GM23248 (cell line): ENCODE data around the gene CACNB3. TPM values are rescaled to one million over a fixed set of nuclear protein-coding genes. Genes with fewer than 3 reads are reported as not detected.
A peak's percentile ranks its signal among the peaks of the same experiment; 100 is the strongest.
"Not testable (repeated sequence)": the region's sequence is repeated elsewhere in the genome, so short reads cannot be mapped to it uniquely, and the experiment has no call there.

ENCODE experiments used
- DNase-seq: peaks from one replicate; pipeline ENCODE4 v3.0.0-alpha.2; 2015
- H2AFZ ChIP-seq: fragments of 200-600 bp; sonication (generic); 2 replicates; pipeline ENCODE4 v1.6.1; 2016; ENCODE audit warnings: antibody characterized with exemption
- H3F3A ChIP-seq: fragments of 200-600 bp; sonication (generic); 2 replicates; pipeline ENCODE4 v1.6.1; 2016; ENCODE audit warnings: mild to moderate bottlenecking, antibody characterized with exemption, mixed run types; ENCODE audit not compliant: insufficient read depth
- H3K27ac ChIP-seq: fragments of 200-600 bp; sonication (generic); 2 replicates; pipeline ENCODE4 v1.5.1; 2016; ENCODE audit warnings: mild to moderate bottlenecking
- H3K27me3 ChIP-seq: fragments of 200-600 bp; sonication (generic); replicated peaks from 2 replicates; pipeline ENCODE4 v1.6.1; 2016; ENCODE audit warnings: mild to moderate bottlenecking; ENCODE audit not compliant: insufficient read depth
- H3K36me3 ChIP-seq: fragments of 200-600 bp; sonication (generic); 2 replicates; pipeline ENCODE4 v1.6.1; 2016; ENCODE audit warnings: low read depth, mild to moderate bottlenecking
- H3K4me1 ChIP-seq: fragments of 200-600 bp; sonication (generic); 2 replicates; pipeline ENCODE4 v1.6.1; 2016; ENCODE audit warnings: mild to moderate bottlenecking; ENCODE audit not compliant: insufficient read depth
- H3K4me2 ChIP-seq: fragments of 200-600 bp; sonication (generic); one replicate; pipeline ENCODE4 v1.6.1; 2016; ENCODE audit warnings: mild to moderate bottlenecking; ENCODE audit not compliant: unreplicated experiment
- H3K4me3 ChIP-seq: fragments of 200-600 bp; sonication (generic); 2 replicates; pipeline ENCODE4 v1.5.1; 2016; ENCODE audit warnings: mild to moderate bottlenecking
- H3K79me2 ChIP-seq: fragments of 200-600 bp; sonication (generic); 2 replicates; pipeline ENCODE4 v1.6.1; 2016; ENCODE audit warnings: mild to moderate bottlenecking; ENCODE audit not compliant: insufficient read depth
- H3K9ac ChIP-seq: fragments of 200-600 bp; sonication (generic); 2 replicates; pipeline ENCODE4 v1.6.1; 2016; ENCODE audit warnings: mild to moderate bottlenecking
- H3K9me2 ChIP-seq: fragments of 200-600 bp; sonication (generic); 2 replicates; pipeline ENCODE4 v1.6.1; 2016; ENCODE audit warnings: mixed run types, mild to moderate bottlenecking, moderate library complexity; ENCODE audit not compliant: insufficient read depth
- H3K9me3 ChIP-seq: fragments of 200-600 bp; sonication (generic); one replicate; pipeline ENCODE4 v1.6.1; 2017; ENCODE audit warnings: low read depth
- H4K20me1 ChIP-seq: fragments of 200-600 bp; sonication (generic); 2 replicates; pipeline ENCODE4 v1.6.0; 2016; ENCODE audit not compliant: insufficient read depth
- EZH2 ChIP-seq: fragments of 200-600 bp; sonication (generic); IDR thresholded peaks from 2 replicates; pipeline ENCODE4 v1.6.1; 2018; ENCODE audit warnings: antibody characterized with exemption, mild to moderate bottlenecking; ENCODE audit not compliant: insufficient read depth, poor library complexity, severe bottlenecking
- EZH2phosphoT487 ChIP-seq: fragments of 200-600 bp; sonication (generic); IDR thresholded peaks from 2 replicates; pipeline ENCODE4 v1.6.1; 2018; ENCODE audit warnings: antibody characterized with exemption, moderate library complexity, mild to moderate bottlenecking, low read depth; ENCODE audit not compliant: insufficient read depth
- WGBS, 2 experiments: methylation state at CpG; one replicate each; pipeline ENCODE4 v1.1.6; 2015 to 2017; ENCODE audit warnings: low lambda C conversion rate in 2 of 2, low coverage in 1 of 2; ENCODE audit errors: missing lambda C conversion rate in 2 of 2; 5-methylcytosine and 5-hydroxymethylcytosine counted together
- in situ Hi-C: fragments of 300-500 bp; cut with MboI; formaldehyde crosslinking; loops from 2 replicates; pipeline ENCODE4 v1.15.0; 2020
- polyA plus RNA-seq: library from polyadenylated mRNA; unstranded; fragments of >200 nt; fragmentation: Nextera tagmentation; extraction: Ambion mirVana; gene quantifications from 2 replicates; pipeline ENCODE4 v1.2.1, GENCODE V29; 2016
- total RNA-seq: library from RNA; depleted of rRNA; stranded (reverse); fragments of >200 nt; shearing (Covaris generic); gene quantifications from 2 replicates; pipeline ENCODE4 v1.2.3, GENCODE V29; 2014

CACNB3 gene
- total and polyA plus RNA-seq, 2 experiments from 2014 or later = 22.6 to 26.8 TPM

DNA sequence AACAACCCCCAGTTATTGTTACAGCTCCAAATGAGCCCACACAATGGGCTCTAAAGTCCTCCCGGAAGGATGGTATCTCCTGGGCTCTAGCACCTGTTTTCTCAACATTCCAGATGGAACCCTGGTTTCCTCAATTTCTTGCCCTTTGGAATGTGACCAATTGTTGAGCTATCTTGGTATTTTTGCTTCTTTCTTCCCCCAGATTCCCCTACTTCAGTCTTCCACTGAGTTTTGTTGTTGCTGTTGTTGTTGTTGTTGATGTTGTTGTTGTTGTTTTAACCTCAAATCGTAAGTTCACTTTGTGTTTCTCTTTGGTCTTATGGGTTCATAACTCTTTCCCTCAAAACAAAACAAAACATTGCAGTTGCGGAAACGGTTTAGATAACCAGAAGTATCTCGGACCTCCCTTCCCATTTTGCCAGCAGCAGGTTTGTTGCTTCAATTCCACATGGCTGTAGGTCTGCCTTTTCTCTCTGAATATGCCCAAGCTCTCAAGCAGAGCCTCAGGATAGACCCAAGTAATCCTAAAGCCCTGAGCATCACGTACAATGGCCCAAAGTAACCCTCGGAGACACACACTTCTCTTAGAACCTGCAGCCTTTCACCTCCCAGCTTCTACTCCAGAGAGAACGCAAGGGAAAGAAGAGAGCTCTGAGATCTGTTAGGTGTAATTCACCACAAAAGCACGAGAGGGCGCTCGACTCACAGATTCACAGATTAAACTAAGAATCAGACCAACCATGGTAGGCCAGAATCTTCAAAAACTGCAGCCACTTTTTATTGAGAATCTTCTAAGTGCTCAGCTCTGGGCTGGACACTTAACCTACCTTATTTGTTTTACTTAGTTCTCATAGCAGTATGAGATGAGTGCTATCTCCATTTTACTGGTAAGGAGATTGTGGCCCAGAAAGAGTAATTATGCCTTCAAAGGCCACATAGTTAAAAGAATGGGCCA lies 34.7 kb downstream of the CACNB3 start:
- H2AFZ ChIP-seq = peak overlapping the region; percentile 94
- no peak for TF ChIP-seq EZH2
- no peak for TF ChIP-seq EZH2phosphoT487
- 1 to 2% methylated on average over 11 of the region's 11 CpGs for WGBS, 2 experiments
- H3K9me3 ChIP-seq = no peaks in the 10 kb centered on the region
- peak overlapping the region; percentile 90 for H3K4me3 ChIP-seq
- H3K9me2 ChIP-seq = no peaks in the 10 kb centered on the region
- no peaks in the 10 kb centered on the region for H4K20me1 ChIP-seq
- peak overlapping the region; percentile 89 for H3K4me2 ChIP-seq
- H3K4me1 ChIP-seq = peaks cover 12% of the 10 kb centered on the region
- peak; percentile 82 for DNase-seq
- peaks cover 40% of the 10 kb centered on the region for H3K79me2 ChIP-seq
- no peaks in the 10 kb centered on the region for H3K36me3 ChIP-seq
- no peaks in the 10 kb centered on the region for H3F3A ChIP-seq
- peak overlapping the region; percentile 34 for H3K27ac ChIP-seq
- H3K27me3 ChIP-seq = no peaks in the 10 kb centered on the region
- peak overlapping the region; percentile 94 for H3K9ac ChIP-seq
- in situ Hi-C loops = no loop called here

DNA sequence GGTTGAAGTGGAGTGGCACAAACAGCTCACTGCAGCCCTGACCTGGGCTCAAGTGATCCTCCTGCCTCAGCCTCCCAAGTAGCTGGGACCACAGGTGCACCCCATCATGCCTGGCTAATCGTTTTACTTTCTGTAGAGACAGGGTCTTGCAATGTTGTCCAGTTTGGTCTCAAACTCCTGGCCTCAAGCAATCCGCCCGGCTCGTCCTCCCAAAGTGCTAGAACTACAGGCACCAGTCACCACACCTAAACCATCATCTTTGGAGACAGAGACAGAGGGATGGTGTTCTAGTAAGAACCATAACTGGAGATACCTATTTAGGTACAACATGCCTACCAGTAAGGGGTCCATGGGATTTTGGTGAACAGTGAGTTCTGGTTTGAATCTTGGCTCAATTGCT lies 36.2 kb downstream of the CACNB3 start:
- Histone ChIP-seq H3K27ac (no peak overlapping the region), H3K4me1 (peaks cover 12% of the 10 kb centered on the region), H3K9me2 (no peaks in the 10 kb centered on the region), H2AFZ (no peak overlapping the region), H3K4me2 (no peak overlapping the region), H3K79me2 (peaks cover 25% of the 10 kb centered on the region), H4K20me1 (no peaks in the 10 kb centered on the region), H3K9ac (no peak overlapping the region), H3K36me3 (no peaks in the 10 kb centered on the region), H3K27me3 (no peaks in the 10 kb centered on the region), H3K4me3 (no peak overlapping the region), H3F3A (no peaks in the 10 kb centered on the region), H3K9me3 (no peaks in the 10 kb centered on the region)
- in situ Hi-C loops = no loop called here
- TF ChIP-seq EZH2phosphoT487 (no peak), EZH2 (no peak)
- DNase-seq = no peak
- WGBS, 2 experiments = 66 to 72% methylated on average over 4 of the region's 4 CpGs

DNA sequence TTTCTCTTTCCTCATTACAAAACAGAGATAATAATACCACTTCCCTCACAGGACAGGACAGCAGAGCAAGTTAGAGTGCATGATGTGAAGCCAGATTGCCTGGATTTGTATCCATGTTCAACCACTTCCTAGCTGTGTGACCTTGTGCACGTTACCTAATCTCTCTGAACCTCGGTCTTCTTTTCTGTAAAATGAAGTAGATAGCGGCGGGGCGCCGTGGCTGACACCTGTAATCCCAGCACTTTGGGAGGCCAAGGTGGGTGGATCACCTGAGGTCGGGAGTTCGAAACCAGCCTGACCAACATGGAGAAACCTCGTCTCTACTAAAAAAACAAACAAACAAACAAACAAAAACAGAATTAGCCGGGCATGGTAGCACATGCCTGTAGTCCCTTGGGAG lies 36.6 kb downstream of the CACNB3 start:
- in situ Hi-C loops, H3K36me3 ChIP-seq, H3F3A ChIP-seq, H3K9ac ChIP-seq, H3K4me2 ChIP-seq, H3K27ac ChIP-seq, H3K9me3 ChIP-seq, H3K27me3 ChIP-seq, H3K4me3 ChIP-seq, H2AFZ ChIP-seq, H4K20me1 ChIP-seq, DNase-seq, H3K9me2 ChIP-seq: not testable (repeated sequence)
- 69 to 73% methylated on average over 10 of the region's 10 CpGs for WGBS, 2 experiments
- peaks cover 20% of the 10 kb centered on the region for H3K79me2 ChIP-seq
- peaks cover 12% of the 10 kb centered on the region for H3K4me1 ChIP-seq

DNA sequence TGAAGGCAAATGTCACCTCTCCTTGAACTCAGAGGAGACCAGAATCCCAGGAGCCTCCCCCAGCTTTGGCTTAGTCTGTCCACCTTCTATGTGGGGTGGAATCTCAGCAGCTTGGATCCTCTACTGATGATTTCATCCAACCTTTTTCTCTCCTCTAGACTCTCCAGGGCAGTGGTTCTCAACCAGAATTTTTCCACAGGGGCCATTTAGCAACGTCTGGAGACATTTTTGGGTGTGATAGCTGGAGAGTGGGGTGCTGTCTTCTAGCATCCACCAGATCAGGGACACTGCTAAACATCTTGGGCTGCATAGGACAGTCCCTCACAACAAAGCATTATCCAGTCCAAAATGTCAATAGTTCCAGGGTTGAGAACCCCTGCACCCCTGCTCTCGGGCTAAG lies 38.1 kb downstream of the CACNB3 start:
- H3K9me2 ChIP-seq = no peaks in the 10 kb centered on the region
- H3K79me2 ChIP-seq = peaks cover 6% of the 10 kb centered on the region
- no peaks in the 10 kb centered on the region for H3F3A ChIP-seq
- DNase-seq = no peak
- in situ Hi-C loops = no loop called here
- peaks cover 6% of the 10 kb centered on the region for H3K4me1 ChIP-seq
- TF ChIP-seq EZH2 (no peak), EZH2phosphoT487 (no peak)
- H3K9me3 ChIP-seq = no peaks in the 10 kb centered on the region
- no peaks in the 10 kb centered on the region for H4K20me1 ChIP-seq
- H3K27ac ChIP-seq = no peak overlapping the region
- H2AFZ ChIP-seq = no peak overlapping the region
- H3K27me3 ChIP-seq = no peaks in the 10 kb centered on the region
- no peak overlapping the region for H3K4me3 ChIP-seq
- WGBS, 2 experiments = 4 to 14% methylated on average over 2 of the region's 2 CpGs
- no peak overlapping the region for H3K9ac ChIP-seq
- no peak overlapping the region for H3K4me2 ChIP-seq
- no peaks in the 10 kb centered on the region for H3K36me3 ChIP-seq
